Measurements from ENCODE around the gene AAMP.

The AAMP gene

DNA sequence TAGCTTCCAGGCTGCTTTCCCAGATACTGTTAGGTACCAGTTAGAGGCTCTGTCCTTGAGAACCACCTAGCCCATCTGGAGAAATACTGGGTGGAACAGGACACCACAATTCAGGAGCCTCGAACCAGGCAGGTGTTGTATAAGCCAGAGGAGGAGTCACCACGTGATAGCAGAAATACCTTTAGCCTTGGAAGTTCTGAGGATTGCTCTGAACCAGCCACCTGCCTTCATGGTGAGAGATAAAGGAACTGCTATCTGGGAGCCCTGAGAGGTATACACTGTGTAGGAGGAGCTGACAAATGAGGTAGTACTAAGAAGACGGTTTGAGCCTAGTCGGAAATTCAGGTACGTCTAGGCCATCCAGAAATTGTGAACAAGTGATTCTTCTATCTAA lies 16.7 kb downstream of the AAMP start:
- TF ChIP-seq, protein P1, sequence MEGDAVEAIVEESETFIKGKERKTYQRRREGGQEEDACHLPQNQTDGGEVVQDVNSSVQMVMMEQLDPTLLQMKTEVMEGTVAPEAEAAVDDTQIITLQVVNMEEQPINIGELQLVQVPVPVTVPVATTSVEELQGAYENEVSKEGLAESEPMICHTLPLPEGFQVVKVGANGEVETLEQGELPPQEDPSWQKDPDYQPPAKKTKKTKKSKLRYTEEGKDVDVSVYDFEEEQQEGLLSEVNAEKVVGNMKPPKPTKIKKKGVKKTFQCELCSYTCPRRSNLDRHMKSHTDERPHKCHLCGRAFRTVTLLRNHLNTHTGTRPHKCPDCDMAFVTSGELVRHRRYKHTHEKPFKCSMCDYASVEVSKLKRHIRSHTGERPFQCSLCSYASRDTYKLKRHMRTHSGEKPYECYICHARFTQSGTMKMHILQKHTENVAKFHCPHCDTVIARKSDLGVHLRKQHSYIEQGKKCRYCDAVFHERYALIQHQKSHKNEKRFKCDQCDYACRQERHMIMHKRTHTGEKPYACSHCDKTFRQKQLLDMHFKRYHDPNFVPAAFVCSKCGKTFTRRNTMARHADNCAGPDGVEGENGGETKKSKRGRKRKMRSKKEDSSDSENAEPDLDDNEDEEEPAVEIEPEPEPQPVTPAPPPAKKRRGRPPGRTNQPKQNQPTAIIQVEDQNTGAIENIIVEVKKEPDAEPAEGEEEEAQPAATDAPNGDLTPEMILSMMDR (conservative IDR thresholded peaks at IDR 0.05; ENCODE audit: low read depth, low read length) = no peak
- no peak for DNase-seq (ENCODE audit: low read depth)
- no peak overlapping the region for H3K4me3 ChIP-seq (ENCODE audit: low read length)

DNA sequence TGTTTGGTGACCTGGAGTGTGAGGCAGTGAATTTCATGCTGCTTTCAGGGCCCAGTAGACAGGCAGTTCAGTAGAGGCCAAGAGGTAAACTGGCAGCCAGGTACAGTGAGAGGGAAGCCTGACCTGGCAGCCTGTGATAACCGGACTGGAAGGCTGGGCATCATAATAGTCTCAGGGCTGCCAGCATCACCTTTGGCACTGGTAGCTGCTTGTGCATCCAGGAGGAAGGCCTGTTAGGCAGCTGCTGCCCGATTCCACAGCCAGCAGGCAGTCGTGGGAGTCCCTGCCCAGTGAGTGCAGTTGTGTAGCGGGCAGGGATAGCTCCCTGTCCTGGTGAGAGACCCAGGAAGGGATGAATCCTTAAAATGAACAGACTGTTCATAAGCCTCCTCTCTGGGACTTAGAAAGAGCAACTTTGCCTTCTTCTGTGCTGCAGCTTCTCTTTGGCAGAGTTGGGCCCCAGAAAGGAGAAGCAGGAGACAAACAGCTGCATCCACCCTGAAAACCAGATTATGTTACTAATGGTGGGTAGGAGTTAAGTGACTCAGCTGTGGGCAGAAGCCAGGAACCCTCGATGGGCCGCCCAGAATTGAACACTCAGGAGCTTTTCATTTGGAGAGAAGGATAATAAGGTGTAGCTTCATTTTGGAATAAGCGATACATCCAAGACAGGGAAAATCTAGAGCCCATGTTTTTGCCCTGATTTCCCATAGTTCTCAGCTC lies 17.3 kb downstream of the AAMP start:
- no peak overlapping the region for H3K4me3 ChIP-seq (ENCODE audit: low read length)
- TF ChIP-seq, protein P1 (conservative IDR thresholded peaks at IDR 0.05; ENCODE audit: low read depth, low read length) = no peak
- DNase-seq (ENCODE audit: low read depth) = no peak

DNA sequence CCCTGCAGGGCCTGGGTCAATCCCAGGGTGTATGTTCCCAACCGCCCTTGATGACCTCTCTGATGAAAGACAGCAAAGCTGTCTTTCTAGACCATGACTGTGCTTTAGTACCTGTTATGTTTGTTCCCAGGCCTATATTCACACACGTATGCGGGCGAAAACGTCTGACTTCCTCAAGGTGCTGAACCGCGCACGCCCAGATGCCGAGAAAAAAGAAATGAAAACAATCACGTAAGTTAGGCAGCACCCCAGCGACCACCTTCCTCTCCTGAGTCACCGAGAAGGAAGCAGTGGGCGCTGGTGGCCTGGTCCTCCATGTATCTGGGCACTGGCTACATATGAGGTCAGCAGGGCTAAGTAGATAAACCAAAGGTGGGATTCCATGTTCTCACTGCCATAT lies 20.2 kb downstream of the AAMP start:
- no peak for DNase-seq (ENCODE audit: low read depth)
- H3K4me3 ChIP-seq (ENCODE audit: low read length) = no peak overlapping the region
- TF ChIP-seq, protein P1 (conservative IDR thresholded peaks at IDR 0.05; ENCODE audit: low read depth, low read length) = no peak

DNA sequence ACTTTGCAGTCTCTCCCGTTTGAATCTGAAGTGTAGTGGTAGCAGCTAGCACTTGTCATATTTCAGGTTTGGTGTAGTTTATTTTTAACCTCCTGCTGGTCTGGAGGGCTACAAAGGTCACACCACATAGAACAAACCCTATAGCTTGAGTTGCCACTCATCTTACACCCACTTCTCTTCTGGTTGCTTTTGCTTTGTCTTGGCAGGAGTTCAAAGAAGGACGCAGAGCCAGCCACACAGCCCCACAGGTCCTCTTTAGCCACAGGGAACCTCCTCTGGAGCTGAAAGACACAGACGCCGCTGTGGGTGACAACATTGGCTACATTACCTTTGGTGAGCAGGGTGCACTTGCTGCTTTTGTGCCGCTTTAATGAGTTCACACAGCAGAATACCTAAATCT lies 24.7 kb downstream of the AAMP start:
- H3K4me3 ChIP-seq (ENCODE audit: low read length) = no peak overlapping the region
- DNase-seq (ENCODE audit: low read depth) = no peak
- TF ChIP-seq, protein P1 (conservative IDR thresholded peaks at IDR 0.05; ENCODE audit: low read depth, low read length) = no peak

DNA sequence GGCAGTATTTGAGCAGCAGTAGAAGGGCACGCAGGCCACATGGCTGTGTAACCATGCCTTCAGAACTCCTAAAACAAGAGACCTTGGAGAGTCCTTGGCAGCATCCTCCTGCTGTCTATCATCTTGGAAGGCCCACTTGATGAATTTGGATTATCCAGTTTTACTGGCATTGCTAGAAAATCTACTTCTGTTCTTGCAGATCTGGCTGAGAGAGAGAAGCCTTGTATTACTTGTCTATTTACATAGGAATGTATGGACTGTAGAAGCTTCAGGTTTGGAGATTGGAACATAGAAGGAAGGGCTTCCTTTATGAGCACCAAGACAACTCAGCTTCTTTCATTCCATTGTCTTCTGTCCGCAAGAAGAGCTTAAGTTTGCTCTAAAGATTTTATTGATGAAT lies 25.3 kb downstream of the AAMP start:
- TF ChIP-seq, protein P1 (conservative IDR thresholded peaks at IDR 0.05; ENCODE audit: low read depth, low read length) = no peak

DNA sequence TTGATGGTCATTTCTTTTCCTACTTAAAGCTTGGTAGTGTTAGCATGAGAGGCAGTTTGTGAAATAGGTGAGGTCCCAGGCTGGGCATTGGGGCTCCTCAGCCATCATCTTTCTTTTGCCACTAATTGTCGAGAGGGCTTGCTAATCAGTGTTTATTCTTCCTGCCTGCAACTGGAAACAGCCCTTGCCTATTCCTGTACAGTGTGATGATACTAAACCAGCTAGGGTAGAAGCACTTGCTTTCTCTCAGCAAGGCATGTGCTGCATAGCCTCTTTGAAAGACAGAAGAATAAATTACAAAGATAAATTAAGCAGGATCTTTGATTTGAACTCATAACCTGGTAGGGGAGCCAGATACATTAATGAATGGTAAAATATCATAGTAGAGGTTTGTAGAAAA lies 25.7 kb downstream of the AAMP start:
- H3K4me3 ChIP-seq (ENCODE audit: low read length) = no peak overlapping the region
- no peak for DNase-seq (ENCODE audit: low read depth)
- TF ChIP-seq, protein P1 (conservative IDR thresholded peaks at IDR 0.05; ENCODE audit: low read depth, low read length) = no peak

More for the DNA sequence above, 25.3 kb downstream of the AAMP start:
- DNase-seq (ENCODE audit: low read depth) = no peak
- no peak overlapping the region for H3K4me3 ChIP-seq (ENCODE audit: low read length)

DNA sequence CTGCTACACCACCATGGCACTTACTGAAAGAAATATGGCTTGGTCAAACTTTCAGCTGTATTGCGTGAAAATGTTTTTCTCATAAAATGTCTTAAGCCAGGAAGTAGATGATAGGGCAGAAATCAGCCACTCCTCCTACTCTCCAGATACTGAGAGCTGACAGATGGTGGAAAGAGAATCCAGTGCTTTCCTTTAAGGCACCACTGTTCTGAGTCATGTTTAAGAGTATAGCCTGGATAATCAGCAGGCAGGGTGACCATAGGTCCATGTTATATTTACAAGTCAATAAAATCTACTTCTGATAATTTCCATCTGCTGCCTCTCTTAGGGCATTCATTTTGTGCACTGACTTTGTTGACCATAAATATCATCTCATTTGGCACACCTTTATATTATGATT lies 31.1 kb downstream of the AAMP start:
- no peak overlapping the region for H3K4me3 ChIP-seq (ENCODE audit: low read length)
- DNase-seq (ENCODE audit: low read depth) = no peak
- TF ChIP-seq, protein P1 (conservative IDR thresholded peaks at IDR 0.05; ENCODE audit: low read depth, low read length) = no peak

All from retinal pigment epithelial cell (primary cell).